K562 (cell line): ENCODE measurements around the gene HAPLN3. TPM values are rescaled to one million over a fixed set of nuclear protein-coding genes. Genes with fewer than 3 reads are reported as not detected.

ENCODE experiments used
- DPF2 ChIP-seq: fragments of 450-650 bp; IDR thresholded peaks from 2 replicates; pipeline ENCODE4 v1.6.1; 2016
- HMBOX1 ChIP-seq: sonication (generic); IDR thresholded peaks from 2 replicates; pipeline ENCODE4 v1.6.1; 2016
- PKNOX1 ChIP-seq: fragments of 450-650 bp; IDR thresholded peaks from 2 replicates; pipeline ENCODE4 v1.6.1; 2016
- ZC3H11A ChIP-seq: IDR thresholded peaks from 2 replicates; pipeline ENCODE4 v1.6.1; 2012; ENCODE audit warnings: low read depth, low read length, improper control_type of control experiment
- ZEB2 ChIP-seq: fragments of 450-650 bp; IDR thresholded peaks from 2 replicates; pipeline ENCODE4 v1.6.1; 2016
- polyA plus RNA-seq, 8 experiments: library from polyadenylated mRNA; depleted of rRNA in 4 of 8; stranded (reverse) in 5 of 8; unstranded in 3 of 8; fragments of >200 nt; fragmentation: Nextera tagmentation in 2 of 8; fragmentation: Illumina TruSeq in 1 of 8; extraction: Ambion mirVana in 2 of 8; extraction: Trizol in 1 of 8; gene quantifications; 2 replicates each; pipeline versions ENCODE4 v1.2.1 to v1.2.3, GENCODE V29; 2011 to 2014; ENCODE audit warnings: inconsistent platforms in 1 of 8, missing spikeins in 1 of 8
- total RNA-seq, 7 experiments: library from RNA; depleted of rRNA in 6 of 7; stranded (reverse); fragments of >200 nt in 6 of 7; fragmentation: Illumina TruSeq in 2 of 7; extraction: Trizol in 2 of 7; gene quantifications; 2 replicates each; pipeline versions ENCODE4 v1.2.1 to v1.2.3, GENCODE V29; 2011 to 2021; ENCODE audit warnings: low replicate concordance in 1 of 7
- TF ChIP-seq, protein P1 (sequence below): fragments of 450-650 bp; IDR thresholded peaks from 2 replicates; pipeline ENCODE4 v1.6.1; 2016; ENCODE audit warnings: low read depth
- TF ChIP-seq, protein P2 (sequence below), 2 experiments: fragments of 450-650 bp in 1 of 2; sonication (generic) in 1 of 2; formaldehyde crosslinking in 1 of 2; IDR thresholded peaks; 2 replicates each; pipeline versions ENCODE4 v1.7.1 to v1.9.0; 2016 to 2022; ENCODE audit warnings: inconsistent platforms in 1 of 2, mild to moderate bottlenecking in 1 of 2, missing genetic modification reagents in 1 of 2

Gene HAPLN3
- total and polyA plus RNA-seq, 9 of the 15 experiments (the other 6 are each of a cell fraction or from before 2014, with no cell fraction given): 0.04 to 2.4 (median 0.65) TPM

DNA sequence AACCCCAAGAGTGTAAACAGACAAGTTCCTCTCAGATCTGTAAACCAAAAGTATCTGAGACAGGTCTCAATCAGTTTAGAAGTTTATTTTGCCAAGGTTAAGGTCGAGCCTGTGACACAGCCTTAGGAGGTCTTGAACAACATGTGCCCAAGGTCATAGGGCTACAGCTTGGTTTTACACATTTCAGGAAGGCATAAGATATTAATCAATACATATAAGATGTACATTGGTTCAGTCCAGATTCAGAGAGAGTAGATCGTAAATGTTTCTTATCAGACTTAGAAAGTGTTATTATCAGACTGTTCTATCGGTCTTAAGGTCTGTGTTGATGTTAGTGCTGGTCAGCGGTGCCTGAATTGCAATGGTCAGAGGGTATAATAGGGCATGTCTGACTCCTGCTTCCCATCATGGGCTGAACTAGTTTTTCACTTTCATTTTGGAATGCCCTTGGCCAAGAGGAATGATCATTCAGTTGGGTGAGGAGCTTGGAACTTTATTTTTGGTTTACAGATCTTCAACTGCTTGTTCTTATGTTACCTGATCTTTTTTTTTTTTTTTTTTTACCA, 44.8 kb upstream of the HAPLN3 start (continued):
- TF ChIP-seq, protein P1, sequence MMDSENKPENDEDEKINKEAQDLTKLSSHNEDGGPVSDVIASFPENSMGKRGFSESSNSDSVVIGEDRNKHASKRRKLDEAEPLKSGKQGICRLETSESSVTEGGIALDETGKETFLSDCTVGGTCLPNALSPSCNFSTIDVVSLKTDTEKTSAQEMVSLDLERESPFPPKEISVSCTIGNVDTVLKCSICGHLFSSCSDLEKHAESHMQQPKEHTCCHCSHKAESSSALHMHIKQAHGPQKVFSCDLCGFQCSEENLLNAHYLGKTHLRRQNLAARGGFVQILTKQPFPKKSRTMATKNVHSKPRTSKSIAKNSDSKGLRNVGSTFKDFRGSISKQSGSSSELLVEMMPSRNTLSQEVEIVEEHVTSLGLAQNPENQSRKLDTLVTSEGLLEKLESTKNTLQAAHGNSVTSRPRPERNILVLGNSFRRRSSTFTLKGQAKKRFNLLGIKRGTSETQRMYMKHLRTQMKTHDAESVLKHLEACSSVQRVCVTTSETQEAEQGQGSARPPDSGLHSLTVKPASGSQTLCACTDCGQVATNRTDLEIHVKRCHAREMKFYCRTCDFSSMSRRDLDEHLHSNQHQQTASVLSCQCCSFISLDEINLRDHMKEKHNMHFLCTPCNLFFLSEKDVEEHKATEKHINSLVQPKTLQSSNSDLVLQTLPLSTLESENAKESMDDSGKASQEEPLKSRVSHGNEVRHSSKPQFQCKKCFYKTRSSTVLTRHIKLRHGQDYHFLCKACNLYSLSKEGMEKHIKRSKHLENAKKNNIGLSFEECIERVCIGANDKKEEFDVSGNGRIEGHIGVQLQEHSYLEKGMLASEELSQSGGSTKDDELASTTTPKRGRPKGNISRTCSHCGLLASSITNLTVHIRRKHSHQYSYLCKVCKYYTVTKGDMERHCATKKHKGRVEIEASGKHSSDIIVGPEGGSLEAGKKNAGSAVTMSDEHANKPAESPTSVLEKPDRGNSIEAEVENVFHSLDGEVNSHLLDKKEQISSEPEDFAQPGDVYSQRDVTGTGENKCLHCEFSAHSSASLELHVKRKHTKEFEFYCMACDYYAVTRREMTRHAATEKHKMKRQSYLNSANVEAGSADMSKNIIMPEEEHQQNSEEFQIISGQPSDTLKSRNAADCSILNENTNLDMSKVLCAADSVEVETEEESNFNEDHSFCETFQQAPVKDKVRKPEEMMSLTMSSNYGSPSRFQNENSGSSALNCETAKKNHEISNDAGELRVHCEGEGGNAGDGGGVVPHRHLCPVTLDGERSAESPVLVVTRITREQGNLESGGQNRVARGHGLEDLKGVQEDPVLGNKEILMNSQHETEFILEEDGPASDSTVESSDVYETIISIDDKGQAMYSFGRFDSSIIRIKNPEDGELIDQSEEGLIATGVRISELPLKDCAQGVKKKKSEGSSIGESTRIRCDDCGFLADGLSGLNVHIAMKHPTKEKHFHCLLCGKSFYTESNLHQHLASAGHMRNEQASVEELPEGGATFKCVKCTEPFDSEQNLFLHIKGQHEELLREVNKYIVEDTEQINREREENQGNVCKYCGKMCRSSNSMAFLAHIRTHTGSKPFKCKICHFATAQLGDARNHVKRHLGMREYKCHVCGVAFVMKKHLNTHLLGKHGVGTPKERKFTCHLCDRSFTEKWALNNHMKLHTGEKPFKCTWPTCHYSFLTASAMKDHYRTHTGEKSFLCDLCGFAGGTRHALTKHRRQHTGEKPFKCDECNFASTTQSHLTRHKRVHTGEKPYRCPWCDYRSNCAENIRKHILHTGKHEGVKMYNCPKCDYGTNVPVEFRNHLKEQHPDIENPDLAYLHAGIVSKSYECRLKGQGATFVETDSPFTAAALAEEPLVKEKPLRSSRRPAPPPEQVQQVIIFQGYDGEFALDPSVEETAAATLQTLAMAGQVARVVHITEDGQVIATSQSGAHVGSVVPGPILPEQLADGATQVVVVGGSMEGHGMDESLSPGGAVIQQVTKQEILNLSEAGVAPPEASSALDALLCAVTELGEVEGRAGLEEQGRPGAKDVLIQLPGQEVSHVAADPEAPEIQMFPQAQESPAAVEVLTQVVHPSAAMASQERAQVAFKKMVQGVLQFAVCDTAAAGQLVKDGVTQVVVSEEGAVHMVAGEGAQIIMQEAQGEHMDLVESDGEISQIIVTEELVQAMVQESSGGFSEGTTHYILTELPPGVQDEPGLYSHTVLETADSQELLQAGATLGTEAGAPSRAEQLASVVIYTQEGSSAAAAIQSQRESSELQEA: 0 out of 2 replicates have a peak, but pooled peaks have one; percentile 24
- TF ChIP-seq HMBOX1 (0 out of 2 replicates have a peak, but pooled peaks have one; percentile 21), ZEB2 (no peak), ZC3H11A (no peak), DPF2 (peak; percentile 31; the same call in 1 of the 2 replicates), PKNOX1 (no peak)
- TF ChIP-seq, protein P2, sequence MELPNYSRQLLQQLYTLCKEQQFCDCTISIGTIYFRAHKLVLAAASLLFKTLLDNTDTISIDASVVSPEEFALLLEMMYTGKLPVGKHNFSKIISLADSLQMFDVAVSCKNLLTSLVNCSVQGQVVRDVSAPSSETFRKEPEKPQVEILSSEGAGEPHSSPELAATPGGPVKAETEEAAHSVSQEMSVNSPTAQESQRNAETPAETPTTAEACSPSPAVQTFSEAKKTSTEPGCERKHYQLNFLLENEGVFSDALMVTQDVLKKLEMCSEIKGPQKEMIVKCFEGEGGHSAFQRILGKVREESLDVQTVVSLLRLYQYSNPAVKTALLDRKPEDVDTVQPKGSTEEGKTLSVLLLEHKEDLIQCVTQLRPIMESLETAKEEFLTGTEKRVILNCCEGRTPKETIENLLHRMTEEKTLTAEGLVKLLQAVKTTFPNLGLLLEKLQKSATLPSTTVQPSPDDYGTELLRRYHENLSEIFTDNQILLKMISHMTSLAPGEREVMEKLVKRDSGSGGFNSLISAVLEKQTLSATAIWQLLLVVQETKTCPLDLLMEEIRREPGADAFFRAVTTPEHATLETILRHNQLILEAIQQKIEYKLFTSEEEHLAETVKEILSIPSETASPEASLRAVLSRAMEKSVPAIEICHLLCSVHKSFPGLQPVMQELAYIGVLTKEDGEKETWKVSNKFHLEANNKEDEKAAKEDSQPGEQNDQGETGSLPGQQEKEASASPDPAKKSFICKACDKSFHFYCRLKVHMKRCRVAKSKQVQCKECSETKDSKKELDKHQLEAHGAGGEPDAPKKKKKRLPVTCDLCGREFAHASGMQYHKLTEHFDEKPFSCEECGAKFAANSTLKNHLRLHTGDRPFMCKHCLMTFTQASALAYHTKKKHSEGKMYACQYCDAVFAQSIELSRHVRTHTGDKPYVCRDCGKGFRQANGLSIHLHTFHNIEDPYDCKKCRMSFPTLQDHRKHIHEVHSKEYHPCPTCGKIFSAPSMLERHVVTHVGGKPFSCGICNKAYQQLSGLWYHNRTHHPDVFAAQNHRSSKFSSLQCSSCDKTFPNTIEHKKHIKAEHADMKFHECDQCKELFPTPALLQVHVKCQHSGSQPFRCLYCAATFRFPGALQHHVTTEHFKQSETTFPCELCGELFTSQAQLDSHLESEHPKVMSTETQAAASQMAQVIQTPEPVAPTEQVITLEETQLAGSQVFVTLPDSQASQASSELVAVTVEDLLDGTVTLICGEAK (IDR thresholded peaks at IDR 0.05): 0 out of 2 replicates have a peak, but pooled peaks have one; percentile 37
- TF ChIP-seq, protein P2 (CRISPR knock-in tag; IDR thresholded peaks at IDR 0.05): no peak
